WI38 (cell line): ENCODE measurements around the gene PLA2G4D.

Experiments
- H3K4me3 ChIP-seq: 2 replicates; pipeline ENCODE4 v1.5.1; 2011; ENCODE audit warnings: low read depth, mild to moderate bottlenecking, control low read depth, low read length
- TF ChIP-seq, protein P1 (sequence below): IDR thresholded peaks from 2 replicates; pipeline ENCODE4 v1.5.1; 2012; ENCODE audit warnings: low read depth, mild to moderate bottlenecking, control low read depth, low read length

The PLA2G4D gene, protein sequence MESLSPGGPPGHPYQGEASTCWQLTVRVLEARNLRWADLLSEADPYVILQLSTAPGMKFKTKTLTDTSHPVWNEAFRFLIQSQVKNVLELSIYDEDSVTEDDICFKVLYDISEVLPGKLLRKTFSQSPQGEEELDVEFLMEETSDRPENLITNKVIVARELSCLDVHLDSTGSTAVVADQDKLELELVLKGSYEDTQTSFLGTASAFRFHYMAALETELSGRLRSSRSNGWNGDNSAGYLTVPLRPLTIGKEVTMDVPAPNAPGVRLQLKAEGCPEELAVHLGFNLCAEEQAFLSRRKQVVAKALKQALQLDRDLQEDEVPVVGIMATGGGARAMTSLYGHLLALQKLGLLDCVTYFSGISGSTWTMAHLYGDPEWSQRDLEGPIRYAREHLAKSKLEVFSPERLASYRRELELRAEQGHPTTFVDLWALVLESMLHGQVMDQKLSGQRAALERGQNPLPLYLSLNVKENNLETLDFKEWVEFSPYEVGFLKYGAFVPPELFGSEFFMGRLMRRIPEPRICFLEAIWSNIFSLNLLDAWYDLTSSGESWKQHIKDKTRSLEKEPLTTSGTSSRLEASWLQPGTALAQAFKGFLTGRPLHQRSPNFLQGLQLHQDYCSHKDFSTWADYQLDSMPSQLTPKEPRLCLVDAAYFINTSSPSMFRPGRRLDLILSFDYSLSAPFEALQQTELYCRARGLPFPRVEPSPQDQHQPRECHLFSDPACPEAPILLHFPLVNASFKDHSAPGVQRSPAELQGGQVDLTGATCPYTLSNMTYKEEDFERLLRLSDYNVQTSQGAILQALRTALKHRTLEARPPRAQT

DNA sequence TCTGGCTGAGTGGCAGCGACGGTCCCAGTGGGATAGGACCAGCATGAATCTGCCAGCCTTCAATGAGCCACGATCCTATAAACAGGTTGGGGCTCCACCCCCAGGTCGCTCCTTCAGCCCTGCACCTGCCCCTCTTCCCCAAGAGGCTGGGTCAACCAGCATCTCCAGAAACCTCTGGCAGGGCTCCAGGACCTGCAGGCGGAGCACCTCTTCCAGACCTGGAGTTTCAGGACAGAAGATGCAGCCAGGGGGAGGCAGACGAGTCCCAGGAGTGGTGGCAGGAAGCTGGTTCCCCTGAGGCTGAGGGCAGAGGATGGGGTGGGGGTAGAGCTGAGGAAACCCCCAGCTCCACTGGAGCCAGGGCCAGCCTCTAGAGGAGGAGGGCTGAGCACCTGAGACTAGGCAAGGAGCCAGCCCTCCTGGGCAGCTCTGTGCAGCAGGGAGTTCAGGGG, at the start of gene PLA2G4D:
TSS of gene PLA2G4D (minus strand) at position 51 of the 452 bp plus-strand sequence. CDS start 103 bp downstream, outside the sequence.
- TF ChIP-seq, protein P1, sequence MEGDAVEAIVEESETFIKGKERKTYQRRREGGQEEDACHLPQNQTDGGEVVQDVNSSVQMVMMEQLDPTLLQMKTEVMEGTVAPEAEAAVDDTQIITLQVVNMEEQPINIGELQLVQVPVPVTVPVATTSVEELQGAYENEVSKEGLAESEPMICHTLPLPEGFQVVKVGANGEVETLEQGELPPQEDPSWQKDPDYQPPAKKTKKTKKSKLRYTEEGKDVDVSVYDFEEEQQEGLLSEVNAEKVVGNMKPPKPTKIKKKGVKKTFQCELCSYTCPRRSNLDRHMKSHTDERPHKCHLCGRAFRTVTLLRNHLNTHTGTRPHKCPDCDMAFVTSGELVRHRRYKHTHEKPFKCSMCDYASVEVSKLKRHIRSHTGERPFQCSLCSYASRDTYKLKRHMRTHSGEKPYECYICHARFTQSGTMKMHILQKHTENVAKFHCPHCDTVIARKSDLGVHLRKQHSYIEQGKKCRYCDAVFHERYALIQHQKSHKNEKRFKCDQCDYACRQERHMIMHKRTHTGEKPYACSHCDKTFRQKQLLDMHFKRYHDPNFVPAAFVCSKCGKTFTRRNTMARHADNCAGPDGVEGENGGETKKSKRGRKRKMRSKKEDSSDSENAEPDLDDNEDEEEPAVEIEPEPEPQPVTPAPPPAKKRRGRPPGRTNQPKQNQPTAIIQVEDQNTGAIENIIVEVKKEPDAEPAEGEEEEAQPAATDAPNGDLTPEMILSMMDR = no peak
- H3K4me3 ChIP-seq = no peak within 1 kb of the TSS

DNA sequence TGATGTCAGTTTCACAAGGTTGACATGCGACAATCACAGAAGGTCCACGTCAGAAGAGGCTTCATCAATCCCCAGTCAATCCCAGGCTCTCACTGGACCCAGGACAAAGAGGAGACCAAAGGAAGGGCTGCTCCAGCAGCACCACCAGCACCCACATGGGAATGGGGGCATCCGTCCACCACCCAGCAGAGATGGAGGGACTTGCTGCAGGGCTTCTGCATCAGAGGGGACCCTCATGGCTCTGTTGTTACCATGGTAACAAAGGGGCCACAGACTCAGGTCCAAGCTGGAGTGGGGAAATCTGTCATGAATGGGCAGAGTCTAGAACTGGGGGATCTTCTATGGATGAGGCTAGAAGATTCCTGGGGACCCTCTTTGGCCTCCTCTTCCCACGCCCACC, 49.0 kb upstream of the PLA2G4D start:
- H3K4me3 ChIP-seq = no peak overlapping the region
- TF ChIP-seq, protein P1 = no peak

DNA sequence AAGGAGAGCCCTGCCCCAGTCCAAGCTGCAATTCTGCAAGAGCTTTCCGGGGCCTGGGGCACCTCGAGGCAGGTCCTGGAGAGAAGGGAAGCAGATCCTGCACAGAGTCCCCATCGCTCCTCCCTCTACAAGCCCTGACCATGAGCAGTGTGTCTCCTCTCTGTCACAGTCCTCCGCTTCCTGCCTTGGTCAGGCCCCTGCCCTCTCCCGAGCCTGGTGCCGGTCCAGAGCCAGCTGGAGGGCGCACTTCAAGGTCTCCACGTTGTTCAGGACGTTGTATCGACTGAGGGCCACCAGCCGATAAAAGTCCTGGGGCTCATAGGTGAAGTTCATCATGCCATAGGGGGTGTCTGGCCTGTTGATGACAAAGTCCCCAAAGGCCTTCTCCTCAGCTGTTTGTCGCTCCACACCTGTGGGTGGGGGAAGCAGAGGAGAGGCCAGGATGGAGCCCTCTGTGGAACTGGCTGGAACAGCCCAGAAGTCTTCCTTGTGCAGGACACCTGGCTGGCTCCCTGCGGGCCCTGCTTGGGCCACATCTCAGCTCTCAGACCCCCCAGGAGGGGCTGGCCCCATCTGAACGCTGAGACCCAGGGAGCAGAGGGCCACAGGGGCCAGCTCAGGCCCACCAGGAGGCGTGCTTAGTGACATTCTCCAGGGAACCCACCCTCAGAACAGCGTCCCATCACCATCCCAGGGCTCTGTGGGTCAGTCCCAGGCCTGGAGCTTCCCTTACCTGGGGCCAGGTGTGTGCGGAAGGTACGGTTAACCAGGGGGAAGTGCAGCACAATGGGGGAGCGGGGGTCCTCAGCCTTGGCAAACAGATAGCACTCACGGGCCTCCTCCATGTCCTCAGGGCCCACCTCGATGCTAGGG, 47.7 kb upstream of the PLA2G4D start:
- no peak overlapping the region for H3K4me3 ChIP-seq
- TF ChIP-seq, protein P1 = no peak

DNA sequence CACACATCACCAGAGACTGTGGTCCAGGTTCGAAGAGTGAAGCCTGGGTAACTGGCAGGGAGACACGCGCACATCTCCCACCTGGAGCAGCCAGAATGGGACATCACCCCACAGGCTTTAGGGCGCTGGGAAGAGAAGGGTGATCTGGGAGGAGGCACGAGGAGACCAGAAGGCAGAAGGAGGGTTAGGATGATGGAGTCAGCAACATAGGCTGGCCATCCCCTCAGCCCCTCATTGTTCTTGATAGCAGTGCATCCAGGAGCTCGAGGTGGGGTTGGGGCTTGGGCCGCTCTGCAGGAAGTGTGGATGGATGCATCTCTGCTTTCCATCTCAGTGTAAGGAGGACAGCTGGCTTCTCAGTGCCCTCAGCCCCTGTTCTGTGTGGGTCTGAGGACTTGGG, 46.9 kb upstream of the PLA2G4D start:
- TF ChIP-seq, protein P1 = no peak

DNA sequence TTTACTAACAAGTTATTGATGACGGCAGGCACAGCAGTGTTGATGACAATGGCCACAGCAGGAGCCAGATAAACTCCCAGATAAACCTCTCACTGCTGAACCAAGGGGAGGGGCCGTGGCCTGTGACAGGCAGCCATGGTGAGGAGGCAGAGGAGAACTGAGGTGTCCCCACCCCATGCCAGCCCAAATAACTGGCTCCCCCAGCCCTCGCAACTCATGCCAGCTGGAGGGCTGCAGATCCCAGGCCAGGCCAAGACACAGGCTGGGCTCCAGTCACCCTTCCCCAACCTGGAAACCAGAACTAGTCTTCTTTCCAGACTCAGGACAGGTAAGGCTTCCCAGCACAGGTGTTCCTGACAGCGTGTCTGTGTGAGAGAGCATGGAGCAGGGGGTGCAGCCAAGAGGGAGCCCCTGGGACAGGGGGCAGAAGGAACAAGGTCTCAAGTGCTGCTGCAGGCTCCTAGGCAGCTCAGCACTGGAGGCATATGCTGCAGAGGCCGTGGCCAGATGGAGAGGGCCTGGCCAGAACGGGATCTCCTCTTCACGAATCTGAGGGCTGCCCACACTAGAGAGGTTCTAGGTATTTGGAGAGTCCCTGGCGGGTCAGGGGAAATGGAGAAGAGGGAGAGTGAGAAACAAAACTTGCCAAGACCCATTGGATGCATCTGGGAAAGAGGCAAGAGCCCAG, 46.2 kb upstream of the PLA2G4D start:
- TF ChIP-seq, protein P1 = no peak
- no peak overlapping the region for H3K4me3 ChIP-seq

More for the DNA sequence above, 46.9 kb upstream of the PLA2G4D start:
- H3K4me3 ChIP-seq = no peak overlapping the region

DNA sequence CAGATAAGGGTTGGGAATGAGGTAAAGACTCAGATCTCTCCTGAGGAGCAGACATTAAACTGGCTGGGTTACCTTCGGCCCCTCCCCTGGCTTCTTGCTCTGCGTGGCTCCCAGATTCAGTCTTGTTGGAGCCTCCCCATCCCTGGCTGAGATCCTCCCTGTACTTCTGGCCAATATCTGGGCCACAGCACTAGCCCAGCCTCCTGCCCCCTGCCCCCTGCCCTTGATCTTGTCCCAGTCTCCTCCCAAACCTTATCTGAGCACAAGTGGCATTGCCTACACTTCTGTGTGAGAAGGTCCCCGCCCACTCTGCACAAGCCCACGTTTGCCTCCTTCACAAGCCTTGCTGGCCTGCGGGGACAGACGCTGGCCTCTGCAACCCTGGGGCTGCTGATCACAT, 45.2 kb upstream of the PLA2G4D start:
- H3K4me3 ChIP-seq = no peak overlapping the region
- TF ChIP-seq, protein P1 = no peak
